ENCODE results near the gene TCOF1. TPM values are rescaled to one million over a fixed set of nuclear protein-coding genes. Genes with fewer than 3 reads are reported as not detected.

TCOF1 gene
- total RNA-seq, 1 donor from 2014 or later = 8.4 TPM

DNA sequence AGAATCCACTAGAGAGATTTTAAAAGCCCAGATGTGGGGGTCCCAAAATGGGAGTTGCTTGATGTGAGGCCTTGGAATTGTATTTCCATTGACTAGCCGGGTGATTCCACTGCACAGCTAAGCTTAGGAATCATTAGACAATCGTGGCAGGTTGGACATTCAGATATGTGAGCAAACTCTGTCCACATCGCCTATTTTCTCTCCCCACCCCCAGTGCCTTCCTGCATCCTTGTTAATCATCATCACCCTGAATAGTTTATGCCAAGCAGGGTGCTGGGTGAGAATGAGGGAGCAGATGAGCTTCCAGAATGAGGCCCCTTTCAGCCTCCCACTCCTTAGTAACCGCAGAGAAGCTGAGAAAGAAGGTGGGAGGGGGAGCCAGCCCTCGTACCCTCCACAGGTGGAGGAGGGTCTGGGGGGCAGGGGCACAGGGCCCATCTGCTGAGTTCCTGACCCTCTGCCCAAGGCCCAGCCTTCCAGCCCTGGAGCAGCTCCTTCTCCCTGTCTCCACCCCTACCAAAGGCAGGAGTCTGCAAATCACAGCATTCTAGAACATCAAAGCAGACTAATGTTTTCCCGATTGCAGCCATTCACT is 7.7 kb upstream of the TCOF1 start:
- DNase-seq (ENCODE audit: low spot score) = no peak

DNA sequence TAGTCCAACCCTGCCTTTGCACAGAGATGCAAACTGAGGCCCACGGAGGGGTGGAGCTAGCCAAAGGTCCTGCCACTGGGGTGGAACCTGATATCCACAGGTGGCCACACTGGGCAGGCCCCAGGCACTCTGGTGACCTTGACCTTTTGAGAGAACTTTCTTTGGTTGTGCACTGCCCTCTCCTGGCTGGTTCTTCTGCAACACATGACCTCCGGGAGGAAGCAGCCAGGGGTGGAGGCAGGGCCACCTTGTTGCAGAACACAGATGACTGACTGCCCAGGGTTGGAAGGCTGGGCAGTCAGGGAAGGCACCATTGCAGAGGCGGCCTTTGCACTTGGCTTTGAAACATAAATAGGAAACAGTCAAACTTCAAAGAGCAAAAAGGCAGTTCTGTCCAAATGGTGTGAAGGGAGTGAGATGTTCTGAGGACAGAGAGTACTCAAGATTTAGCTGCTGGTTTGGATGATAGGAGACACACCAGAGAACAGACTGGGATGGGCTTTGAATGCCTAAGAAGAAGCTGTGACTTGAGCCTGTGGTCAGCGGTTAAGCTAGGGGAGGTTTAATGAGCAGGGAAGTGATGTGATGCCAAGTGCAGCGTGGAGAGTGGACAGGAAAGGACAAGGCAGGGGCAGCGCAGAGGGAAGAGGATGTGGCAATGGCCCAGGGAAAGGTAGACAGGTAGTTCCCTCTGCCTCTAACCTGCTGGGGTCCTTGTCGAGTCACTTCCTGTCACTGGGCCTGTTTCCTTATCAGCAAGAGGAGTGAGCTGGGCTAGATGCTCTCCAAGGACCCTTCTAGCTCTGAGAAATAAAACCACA is 6.8 kb upstream of the TCOF1 start:
- DNase-seq (ENCODE audit: low spot score) = peak; percentile 71

DNA sequence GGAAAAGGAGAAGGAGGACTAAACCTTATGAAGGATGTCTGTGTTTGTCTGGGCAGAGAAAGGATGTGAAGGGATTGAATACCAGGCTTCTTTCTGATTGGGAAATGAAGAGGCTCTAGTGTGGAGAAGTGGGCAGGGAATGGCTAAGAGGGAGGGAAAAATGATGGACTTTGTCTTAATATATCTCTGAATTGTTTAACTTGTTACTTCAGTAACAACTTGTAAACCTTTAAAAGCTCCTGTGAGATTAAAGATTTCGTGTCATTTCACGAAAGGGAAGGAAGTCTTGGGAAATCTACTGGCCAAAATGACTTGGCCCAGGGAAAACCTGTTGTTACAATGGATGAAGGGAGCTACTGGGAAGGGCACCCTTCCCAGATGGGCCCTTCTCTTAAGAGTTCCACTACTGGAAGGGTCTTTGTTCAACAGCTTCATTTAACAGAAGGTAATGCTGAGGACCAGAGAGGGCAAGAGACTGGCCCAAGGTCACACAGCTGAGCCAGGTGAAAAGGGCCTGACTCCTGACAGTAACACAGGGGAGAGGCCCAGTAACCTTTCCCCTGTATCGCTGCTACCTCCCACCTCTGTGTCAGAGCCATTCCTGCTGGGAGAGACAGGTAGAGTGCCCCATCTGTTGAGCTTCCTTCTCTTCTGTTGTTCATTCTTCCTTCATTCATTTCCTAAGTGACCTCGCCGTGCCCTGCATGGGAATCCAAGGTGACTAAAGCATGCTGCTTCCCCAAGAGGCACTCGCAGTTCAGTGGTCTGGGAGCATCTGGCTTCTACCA is 5.1 kb upstream of the TCOF1 start:
- DNase-seq (ENCODE audit: low spot score) = no peak

DNA sequence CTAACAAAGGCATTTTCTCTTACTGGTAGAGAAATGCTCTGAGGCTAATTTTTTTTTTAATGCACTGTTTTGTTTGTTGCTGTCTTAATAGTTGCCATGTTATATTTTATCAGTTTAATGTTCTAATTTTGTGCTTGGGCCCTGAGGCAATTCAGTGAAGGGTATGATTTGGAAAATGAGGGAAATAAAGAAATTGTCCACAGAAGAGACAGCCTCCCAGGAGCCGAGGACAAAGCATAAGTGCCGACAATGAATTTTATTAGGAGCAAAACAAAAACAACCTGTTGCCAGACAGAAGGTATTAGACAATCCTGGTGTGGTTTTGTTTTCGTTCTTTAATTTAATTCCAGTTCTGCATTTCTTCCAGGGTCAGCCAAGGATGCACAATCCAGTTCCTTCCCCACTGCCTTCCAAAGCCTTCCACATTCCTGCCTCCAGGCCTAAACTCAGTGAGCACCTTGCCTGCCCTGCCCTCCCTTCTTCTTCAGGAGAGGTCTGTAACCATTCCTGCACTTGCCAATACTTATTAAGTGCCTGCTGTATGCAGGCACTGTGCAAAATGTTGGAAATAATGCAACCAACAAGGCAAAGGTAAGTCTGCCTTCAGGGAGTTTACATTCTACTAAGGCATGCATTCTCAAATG is 4.3 kb upstream of the TCOF1 start:
- DNase-seq (ENCODE audit: low spot score) = no peak

DNA sequence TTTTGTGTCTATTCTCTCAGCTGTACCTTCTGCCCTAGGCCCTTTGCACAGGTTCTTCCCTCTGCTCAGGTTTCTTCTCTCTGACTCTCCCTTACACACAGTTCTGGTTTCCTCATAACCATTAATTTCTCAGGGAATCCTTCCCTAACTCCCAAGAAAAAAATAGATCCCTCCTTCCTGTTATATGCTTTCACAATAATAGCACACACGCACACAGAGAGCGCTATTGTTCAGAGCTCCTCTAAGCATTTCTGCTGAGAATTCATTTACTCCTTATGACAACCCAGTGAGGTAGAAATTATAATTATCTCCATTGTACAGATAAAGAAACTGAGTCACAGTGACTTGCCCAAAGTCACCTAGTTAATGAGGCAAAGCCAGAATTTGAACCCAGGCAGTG is 1.7 kb upstream of the TCOF1 start:
- no peak for DNase-seq (ENCODE audit: low spot score)

DNA sequence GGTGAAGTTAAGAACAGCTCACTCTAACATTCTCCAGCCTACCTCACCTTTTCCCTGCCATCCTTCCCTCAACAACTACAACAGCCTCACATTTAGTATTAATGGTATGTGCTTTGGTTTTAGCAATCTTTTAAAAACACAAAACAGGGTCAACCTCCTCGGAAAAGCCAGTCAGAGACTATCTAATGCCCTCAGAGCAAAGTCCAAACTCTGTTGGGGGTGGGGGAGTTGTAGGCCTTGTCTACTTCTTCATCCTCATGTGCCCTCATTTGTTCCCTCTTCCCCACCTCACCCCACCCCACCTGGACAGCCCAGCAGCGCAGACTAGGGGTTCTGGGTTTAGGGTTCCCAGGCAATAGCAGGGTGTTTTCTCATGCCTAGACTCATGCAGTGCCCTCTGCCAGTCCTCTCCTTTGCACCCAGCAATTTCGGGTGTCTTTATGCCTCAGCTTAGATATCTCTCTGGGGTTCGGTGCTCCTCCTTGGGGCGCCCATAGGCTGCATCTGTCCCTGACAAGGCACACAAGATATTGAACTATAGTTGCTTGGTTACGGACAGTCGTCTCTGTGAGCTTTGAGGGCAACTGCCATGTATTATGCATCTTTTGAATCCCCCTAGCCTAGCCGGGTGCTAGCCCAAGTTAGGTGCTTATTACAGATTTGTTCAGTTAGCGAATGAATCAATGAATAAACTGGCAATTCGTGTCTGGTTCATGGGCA is 762 bp upstream of the TCOF1 start:
- no peak for DNase-seq (ENCODE audit: low spot score)

DNA sequence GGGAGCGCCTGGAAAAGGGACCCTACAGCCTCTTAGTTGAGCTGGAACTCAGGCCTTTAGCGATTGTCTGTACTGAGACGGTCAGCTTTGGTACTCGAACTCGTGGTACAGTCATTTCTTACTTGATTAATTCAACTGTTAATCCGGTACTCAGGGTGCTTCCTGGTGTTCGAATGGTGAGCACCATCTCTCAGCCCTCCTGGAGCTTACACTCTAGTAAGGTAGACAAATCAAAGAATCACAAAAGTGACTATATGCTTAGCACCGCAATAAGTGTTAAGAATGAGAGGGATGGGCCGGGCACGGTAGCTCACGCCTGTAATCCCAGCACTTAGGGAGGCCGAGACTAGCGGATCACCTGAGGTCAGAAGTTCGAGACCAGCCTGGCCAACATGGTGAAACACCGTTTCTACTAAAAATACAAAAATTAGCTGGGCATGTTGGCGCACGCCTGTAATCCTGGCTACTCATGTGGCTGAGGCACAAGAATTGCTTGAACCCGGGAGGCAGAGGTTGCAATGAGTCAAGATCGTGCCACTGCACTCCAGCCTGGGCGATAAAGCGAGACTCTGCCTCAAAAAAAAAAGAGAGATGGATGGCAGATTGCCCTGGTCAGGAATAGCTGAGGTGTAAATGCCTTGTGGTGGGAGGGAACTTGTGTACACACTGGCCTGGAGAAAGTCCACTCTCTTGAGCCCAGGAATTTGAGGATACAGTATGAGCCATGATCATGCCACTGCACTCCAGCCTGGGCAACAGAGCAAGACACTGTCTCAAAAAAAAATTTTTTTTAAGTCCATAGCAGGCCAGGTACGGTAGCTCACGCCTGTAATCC is 981 bp downstream of the TCOF1 start:
- DNase-seq (ENCODE audit: low spot score) = no peak

DNA sequence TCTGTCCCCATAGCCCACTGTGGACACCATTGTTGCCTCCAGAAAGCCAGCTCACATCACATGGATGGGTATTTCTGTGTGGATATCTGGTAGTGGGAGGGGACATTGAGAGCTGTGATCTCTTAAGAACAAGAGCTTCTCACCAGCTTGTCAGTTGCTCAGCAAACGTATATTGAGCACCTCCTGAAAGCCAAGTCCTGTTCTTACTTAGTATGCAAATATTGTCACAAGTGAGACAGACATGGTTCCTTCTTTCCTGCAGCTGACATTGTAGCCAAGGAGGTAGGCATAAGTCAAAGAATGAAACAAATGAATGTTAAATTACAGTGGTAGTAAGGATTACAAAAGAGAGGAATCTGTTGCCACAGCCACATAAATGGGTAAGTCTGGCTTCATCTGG is 3.8 kb downstream of the TCOF1 start:
- no peak for DNase-seq (ENCODE audit: low spot score)

DNA sequence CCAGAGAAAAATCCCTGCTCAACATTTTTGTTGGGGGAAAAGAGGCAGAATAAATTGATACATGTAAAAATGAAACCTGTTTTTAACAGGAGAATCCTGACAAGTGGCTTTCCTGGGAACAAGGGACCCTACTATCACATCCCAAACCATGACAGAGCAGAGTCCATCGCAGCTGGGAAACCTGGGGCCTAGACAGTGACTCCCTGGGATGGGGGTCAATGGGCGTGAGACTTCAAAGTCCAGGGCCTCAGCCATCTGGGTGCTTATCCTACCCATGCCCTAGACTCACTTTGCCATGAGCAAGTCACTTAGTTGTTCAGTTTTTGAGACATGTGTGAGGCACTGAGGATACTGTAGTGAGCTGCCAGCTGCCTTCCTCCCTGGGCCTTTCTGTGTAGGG is 5.7 kb downstream of the TCOF1 start:
- DNase-seq (ENCODE audit: low spot score) = no peak

DNA sequence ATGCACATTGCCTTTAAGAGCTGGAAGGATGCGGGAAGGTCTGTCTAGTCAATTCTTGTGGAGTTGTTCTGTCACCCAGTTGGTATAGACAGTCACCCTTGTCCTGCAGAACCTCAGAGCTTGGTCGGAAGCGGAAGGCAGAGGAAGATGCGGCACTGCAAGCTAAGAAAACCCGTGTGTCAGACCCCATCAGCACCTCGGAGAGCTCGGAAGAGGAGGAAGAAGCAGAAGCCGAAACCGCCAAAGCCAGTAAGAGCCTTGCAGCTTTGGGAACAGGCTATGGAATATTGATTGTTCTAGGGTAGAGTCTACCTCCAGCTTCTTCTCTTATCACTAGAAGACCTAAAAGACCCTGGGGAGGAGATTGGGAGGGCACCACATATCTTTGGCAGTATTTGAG is 6.5 kb downstream of the TCOF1 start:
- DNase-seq (ENCODE audit: low spot score) = no peak

DNA sequence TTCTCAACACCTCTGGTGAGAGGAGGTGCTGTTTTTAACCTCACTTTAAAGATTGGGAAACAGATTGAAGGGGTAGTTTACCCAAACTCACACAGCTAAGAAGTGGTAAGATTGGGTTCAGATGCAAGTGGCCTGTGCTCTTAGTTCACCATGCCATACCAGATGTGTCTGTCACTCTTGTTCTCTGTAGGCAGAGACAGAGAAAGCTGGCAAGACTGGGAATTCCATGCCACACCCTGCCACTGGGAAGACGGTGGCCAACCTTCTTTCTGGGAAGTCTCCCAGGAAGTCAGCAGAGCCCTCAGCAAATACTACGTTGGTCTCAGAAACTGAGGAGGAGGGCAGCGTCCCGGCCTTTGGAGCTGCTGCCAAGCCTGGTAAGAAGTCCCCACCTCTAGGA is 11.0 kb downstream of the TCOF1 start:
- DNase-seq (ENCODE audit: low spot score) = no peak

DNA sequence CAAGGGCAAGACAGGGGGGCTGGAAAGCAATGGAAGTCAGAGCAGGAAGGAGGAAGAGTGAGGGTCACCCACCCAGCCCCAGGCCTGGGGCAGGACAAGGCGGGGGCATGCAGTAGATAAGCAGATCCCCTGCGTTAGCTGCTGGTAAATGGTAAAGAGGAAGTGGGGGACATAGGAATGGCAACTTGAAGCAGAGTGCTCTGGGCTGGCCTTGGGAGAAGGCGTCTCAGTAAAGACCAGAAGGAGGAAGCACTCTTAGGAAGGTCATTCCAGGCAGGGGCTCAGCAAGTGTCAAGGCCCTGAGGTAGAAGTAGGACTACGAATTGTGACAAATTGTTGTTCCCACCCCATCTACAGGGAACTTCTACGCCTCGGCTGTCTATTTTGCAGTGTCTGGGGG is 15.1 kb downstream of the TCOF1 start:
- DNase-seq (ENCODE audit: low spot score) = no peak

DNA sequence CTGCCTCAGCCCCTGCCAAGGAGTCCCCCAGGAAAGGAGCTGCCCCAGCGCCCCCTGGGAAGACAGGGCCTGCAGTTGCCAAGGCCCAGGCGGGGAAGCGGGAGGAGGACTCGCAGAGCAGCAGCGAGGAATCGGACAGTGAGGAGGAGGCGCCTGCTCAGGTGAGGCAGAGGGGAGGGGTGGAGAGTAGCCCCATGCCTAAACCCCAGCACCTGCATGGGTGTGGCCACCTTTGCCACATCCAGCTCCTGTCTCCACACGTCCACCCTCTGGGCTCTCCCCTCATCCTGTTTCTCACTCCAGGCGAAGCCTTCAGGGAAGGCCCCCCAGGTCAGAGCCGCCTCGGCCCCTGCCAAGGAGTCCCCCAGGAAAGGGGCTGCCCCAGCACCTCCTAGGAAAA is 17.2 kb downstream of the TCOF1 start:
- no peak for DNase-seq (ENCODE audit: low spot score)

DNA sequence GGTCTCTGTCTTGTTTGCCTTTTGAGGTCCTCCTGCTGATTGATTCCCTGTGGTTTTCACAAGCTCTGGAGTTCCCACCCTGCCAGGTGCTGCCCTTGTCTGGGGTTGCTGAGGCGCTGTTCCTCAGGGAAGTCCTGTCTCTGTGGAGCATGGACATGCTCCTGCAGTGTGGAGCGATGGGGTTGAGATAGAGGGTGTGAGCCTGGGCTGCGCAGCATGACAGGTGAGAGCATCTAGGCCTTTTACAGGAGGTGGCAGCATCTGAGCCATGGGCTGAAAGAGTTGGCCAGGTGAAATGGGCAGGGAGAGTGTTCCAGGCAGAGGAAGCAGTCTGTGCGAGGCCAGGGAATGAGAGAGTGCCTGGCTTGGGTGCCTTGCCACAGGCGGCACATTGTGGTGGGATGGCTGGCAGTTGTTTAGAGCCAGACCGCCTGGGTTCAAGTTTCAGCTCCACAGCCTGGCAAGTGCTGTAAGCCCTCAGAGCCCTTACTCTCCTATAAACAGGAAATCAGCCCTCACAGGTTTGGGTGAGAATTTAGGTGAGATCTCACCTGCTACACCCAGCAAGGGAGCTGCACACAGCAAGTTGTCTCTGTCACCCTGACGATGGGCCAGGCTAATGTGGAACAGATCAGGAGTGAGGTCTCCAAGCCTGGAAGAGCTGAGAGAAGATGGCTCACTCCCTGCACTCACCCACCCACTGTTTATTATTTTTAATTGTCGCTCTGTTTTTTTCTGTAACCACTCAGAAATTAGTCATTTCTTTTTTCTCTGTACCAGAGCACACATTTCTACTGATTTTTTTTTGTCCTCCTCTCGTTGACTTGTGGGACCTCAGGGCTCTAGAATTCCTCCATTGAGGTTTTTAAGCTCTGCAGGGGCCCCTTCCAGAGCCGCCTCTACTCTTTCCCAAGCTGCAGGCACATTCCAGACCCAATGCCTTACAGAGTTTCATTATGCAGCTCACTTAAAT is 19.6 kb downstream of the TCOF1 start:
- DNase-seq (ENCODE audit: low spot score) = peak; percentile 8

DNA sequence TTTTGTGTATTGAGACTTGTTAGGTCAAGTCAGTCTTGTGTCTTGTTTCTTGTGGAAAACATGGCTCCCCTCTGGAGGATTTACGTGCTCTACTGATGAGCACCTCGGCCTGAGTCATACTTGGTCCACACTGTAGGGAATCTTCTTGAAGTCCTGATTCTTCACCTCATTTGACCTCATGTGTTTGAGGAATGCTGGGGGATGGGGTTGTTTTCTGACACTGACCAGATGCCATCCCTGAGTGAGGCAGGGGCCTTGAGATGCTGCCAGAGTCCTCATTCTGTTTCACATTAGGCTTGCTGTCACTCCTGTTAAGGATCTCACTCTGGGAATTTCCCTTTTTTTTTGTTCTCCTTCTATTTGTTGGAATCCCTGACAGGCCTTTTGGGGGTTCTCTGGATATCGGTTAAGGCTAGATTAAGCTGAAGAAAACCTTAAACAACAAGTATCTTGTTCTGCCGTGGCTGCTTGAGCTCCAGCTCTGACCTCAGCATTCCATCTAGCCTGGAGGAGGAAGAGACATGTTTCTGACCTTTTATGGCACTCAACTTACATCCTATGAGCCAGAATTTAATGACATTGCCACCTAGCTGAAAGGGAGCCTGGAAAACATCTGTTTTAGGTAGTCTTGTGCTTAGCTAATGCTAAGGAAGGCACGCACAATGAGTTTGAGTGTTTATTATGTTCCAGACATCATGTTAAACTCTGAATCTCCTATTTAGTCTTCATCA is 20.6 kb downstream of the TCOF1 start:
- peak; percentile 78 for DNase-seq (ENCODE audit: low spot score)

DNA sequence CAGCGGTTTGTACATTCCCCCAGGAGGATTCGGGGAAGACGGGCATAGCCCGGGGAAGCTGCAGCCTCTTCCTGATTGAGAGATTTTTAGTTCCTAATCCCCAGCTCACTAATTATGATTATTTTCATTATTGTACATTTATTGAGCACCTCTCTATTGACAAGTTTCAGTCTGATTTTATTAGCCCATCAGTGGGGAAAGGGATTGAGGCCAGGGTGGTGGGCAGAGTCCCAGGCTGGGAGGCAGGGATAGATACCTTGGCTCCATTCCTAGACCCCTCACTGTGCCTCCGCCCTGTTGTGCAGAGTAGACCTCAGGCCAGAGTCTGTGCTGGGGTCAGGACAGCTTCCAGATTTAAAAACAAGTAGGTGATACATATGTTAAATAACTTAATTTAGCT is 27.2 kb downstream of the TCOF1 start:
- DNase-seq (ENCODE audit: low spot score) = no peak

DNA sequence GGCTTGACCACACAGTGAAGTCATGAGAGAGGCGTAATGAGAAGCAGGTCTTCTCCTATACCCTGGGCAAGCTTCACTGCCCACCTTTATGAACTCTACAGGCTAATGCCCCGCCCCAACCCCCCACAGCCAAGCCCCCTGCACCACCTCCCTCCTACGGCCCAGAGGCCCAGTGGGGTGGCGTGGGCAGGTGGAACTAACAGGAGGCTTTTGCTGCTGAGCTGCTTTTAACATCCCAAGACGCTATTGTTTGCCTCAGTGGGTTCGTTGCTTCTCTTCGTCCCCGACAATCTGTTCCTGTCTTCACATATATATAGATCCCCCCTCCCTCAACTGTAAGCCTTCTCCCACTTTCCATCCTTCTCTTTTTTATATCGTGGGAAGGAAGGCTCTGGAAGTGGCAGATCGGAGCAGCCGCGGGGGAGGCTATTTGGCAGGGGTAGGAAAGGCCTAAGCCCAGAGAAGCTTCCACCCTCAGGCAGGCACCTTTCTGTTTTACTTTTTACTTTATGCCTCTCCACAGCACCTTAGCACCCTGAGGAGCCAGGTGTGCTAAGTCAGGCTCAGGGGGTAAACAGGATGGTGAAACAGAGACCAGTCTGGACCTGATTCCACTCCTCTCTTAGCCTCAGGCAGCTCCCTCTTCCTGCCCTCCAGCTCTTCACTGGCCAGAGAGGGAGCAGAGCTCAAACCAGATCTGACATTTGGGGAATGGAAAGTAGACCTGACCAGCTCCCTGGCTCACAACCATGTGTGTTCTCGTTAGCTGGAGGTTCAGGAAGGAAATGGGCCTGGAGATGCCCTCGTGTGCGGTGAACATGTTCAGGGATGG is 28.7 kb downstream of the TCOF1 start:
- no peak for DNase-seq (ENCODE audit: low spot score)
